Caco-2 (cell line): Measurements from ENCODE around the gene CHCHD6. TPM values are rescaled to one million over a fixed set of nuclear protein-coding genes. Genes with fewer than 3 reads are reported as not detected.

Experiments
- BruUV-seq: library from RNA; stranded (reverse); fragments of 400-500 nt; replicated peaks from 2 replicates; lab custom pipeline; 2021; lab: Mats Ljungman, UMichigan
- CTCF ChIA-PET: fragments of 300-600 bp; sonication (Branson Sonifier 250); formaldehyde crosslinking; loops from one replicate; lab custom pipeline; 2022; ENCODE audit warnings: antibody characterized with exemption; lab: Charles Lee
- POLR2A ChIA-PET: fragments of 300-600 bp; sonication (Branson Sonifier 250); formaldehyde crosslinking; loops from one replicate; lab custom pipeline; 2022; ENCODE audit warnings: antibody characterized with exemption; lab: Charles Lee
- DNase-seq, 2 experiments: peaks; one replicate each; pipeline versions ENCODE4 v3.0.0 to v3.0.0-alpha.2; 2020 to 2022
- H3K27me3 ChIP-seq: replicated peaks from 2 replicates; pipeline ENCODE4 v1.6.0; 2011; ENCODE audit warnings: low read length; ENCODE audit not compliant: control insufficient read depth, insufficient read depth
- H3K36me3 ChIP-seq: 2 replicates; pipeline ENCODE4 v1.5.1; 2011; ENCODE audit warnings: low read length; ENCODE audit not compliant: control insufficient read depth, insufficient read depth
- H3K4me1 ChIP-seq: fragments of 250-450 bp; sonication (Bioruptor Pico); 2 replicates; pipeline ENCODE4 v1.5.1; 2020; ENCODE audit warnings: mild to moderate bottlenecking
- H3K4me3 ChIP-seq: 2 replicates; pipeline ENCODE4 v1.5.1; 2011; ENCODE audit warnings: low read depth, mild to moderate bottlenecking, control low read depth, low read length
- H3K9me3 ChIP-seq: fragments of 250-450 bp; sonication (Bioruptor Pico); 2 replicates; pipeline ENCODE4 v1.5.1; 2020; ENCODE audit warnings: mild to moderate bottlenecking, moderate library complexity
- H3K27ac Mint-ChIP-seq: one replicate; pipeline ENCODE4 v1.8.0; 2022; ENCODE audit warnings: mixed read lengths; ENCODE audit not compliant: unreplicated experiment
- H3K27me3 Mint-ChIP-seq: one replicate; pipeline ENCODE4 v1.8.0; 2022; ENCODE audit warnings: mixed read lengths; ENCODE audit not compliant: insufficient read depth, unreplicated experiment
- H3K36me3 Mint-ChIP-seq: one replicate; pipeline ENCODE4 v1.8.0; 2022; ENCODE audit warnings: mild to moderate bottlenecking, mixed read lengths; ENCODE audit not compliant: insufficient read depth, unreplicated experiment
- H3K4me1 Mint-ChIP-seq: one replicate; pipeline ENCODE4 v1.8.0; 2022; ENCODE audit warnings: low read depth, mixed read lengths; ENCODE audit not compliant: unreplicated experiment
- H3K4me3 Mint-ChIP-seq: one replicate; pipeline ENCODE4 v1.8.0; 2022; ENCODE audit warnings: mild to moderate bottlenecking, moderate library complexity, mixed read lengths; ENCODE audit not compliant: unreplicated experiment
- H3K9me3 Mint-ChIP-seq: one replicate; pipeline ENCODE4 v1.8.0; 2022; ENCODE audit warnings: mixed read lengths; ENCODE audit not compliant: unreplicated experiment
- CTCF ChIP-seq, 2 experiments: fragments of 200-600 bp in 1 of 2; IDR thresholded peaks; 1 replicate in 1 of 2; 2 replicates in 1 of 2; pipeline versions ENCODE4 v1.5.1 to v1.8.0; 2011 to 2022; ENCODE audit warnings: antibody characterized with exemption in 1 of 2, control low read depth in 1 of 2, inconsistent platforms in 1 of 2, low read depth in 1 of 2, low read length in 1 of 2, mild to moderate bottlenecking in 1 of 2, moderate library complexity in 1 of 2; ENCODE audit not compliant: insufficient read depth in 1 of 2, severe bottlenecking in 1 of 2, unreplicated experiment in 1 of 2
- intact Hi-C: fragments of 100-400 bp; cut with micrococcal nuclease; formaldehyde crosslinking; loops from one replicate; pipeline ENCODE4 v1.10.0; 2022; ENCODE audit not compliant: unreplicated experiment
- total RNA-seq: library from RNA; stranded (reverse); gene quantifications from 2 replicates; pipeline ENCODE4 v1.2.3, GENCODE V29; 2022

The CHCHD6 gene
- total RNA-seq, 1 experiment from 2014 or later, result 49.5 TPM

- Histone ChIP-seq H3K4me3 (no peak overlapping the region), H3K27me3 (no peaks in the 10 kb centered on the region), H3K36me3 (peaks cover 2% of the 10 kb centered on the region), H3K9me3 (no peaks in the 10 kb centered on the region), H3K4me1 (0 out of 2 replicates have a peak, but pooled peaks cover under 1% of the 10 kb centered on the region)
- Mint-ChIP-seq H3K36me3 (peaks cover 12% of the 10 kb centered on the region), H3K4me3 (no peak overlapping the region), H3K9me3 (no peaks in the 10 kb centered on the region), H3K27ac (no peak overlapping the region), H3K4me1 (no peaks in the 10 kb centered on the region), H3K27me3 (no peaks in the 10 kb centered on the region)
- BruUV-seq, result no TSS peak
- TF ChIP-seq CTCF (IDR thresholded peaks at IDR 0.05; ENCODE audit: insufficient read depth in 1 of 2, low read depth in 1 of 2, low read length in 1 of 2, severe bottlenecking in 1 of 2, unreplicated experiment in 1 of 2), result no peak
- ChIA-PET CTCF (no interaction called here), POLR2A (no interaction called here)
- intact Hi-C loops, result no loop called here
- DNase-seq, result no peak
These were observed 286.1 kb downstream of the CHCHD6 start for GRCh38 chr3:126990024-126990700.

DNA sequence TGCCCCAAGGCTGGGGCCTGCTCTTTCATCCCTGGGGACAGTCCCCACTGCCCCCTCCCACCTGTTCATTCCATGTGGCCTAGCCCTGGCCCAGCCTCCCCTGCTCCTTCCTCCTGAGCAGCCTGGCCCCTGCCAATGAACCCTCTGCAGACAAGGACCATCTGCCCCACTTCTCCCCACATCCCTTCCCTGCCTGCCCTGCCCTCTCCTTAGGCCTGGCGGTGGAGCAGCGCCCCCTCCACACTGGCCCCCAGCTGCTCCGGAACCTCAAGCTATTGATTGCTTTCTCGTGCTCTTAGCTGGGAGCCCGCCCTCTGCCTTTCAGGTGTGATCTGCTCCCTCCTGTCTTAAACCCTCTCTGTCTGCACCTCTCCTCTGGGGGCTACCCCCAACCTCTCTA, 286.9 kb downstream of the CHCHD6 start:
- Mint-ChIP-seq H3K27me3 (no peaks in the 10 kb centered on the region), H3K4me3 (no peak overlapping the region), H3K36me3 (peaks cover 12% of the 10 kb centered on the region), H3K4me1 (no peaks in the 10 kb centered on the region), H3K9me3 (no peaks in the 10 kb centered on the region), H3K27ac (no peak overlapping the region)
- peaks cover 2% of the 10 kb centered on the region for H3K36me3 ChIP-seq
- ChIA-PET POLR2A (no interaction called here), CTCF (no interaction called here)
- BruUV-seq, result no TSS peak
- H3K27me3 ChIP-seq, result no peaks in the 10 kb centered on the region
- DNase-seq, result no peak
- H3K4me3 ChIP-seq, result no peak overlapping the region
- TF ChIP-seq CTCF (IDR thresholded peaks at IDR 0.05; ENCODE audit: insufficient read depth in 1 of 2, low read depth in 1 of 2, low read length in 1 of 2, severe bottlenecking in 1 of 2, unreplicated experiment in 1 of 2), result no peak
- no peaks in the 10 kb centered on the region for H3K4me1 ChIP-seq
- H3K9me3 ChIP-seq, result no peaks in the 10 kb centered on the region
- intact Hi-C loops, result no loop called here

DNA sequence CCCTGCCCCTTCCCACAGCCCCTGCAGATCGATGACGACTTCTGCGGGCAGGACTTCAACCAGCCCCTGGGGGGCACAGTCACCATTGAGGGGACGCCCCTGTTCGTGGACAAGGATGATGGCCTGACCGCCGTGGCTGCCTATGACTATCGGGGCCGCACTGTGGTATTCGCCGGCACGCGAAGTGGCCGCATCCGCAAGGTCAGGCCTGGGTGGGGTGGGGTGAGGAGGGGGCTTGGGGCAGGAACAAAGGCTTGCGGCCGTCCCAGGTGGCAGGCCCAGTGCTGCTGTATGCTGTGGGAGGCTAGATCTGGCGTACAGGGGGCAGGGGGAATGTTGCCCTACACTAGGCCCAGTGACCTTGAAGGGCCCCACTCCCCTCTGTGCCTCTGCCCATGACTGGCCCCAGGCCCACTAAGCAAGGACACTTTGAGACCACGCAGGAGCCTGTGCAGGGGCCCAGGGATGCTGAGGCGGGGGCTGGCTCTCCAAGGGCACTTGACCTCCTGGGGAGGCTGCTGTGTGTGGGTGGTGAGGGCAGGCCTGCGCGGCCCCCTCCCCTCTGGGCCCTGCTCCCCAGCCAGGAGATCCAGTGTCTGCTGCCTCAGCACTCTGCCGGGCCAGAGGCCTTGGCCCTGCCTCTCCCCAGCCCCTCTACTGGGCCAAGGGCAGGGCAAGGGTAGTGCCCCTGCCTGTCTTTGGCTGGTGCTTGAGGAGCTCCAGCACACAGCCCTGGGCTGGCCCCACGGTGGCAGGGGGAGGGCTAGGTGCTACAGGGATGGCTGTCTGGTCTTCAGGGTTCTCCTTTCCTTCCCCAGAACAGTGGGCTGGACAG, 287.5 kb downstream of the CHCHD6 start:
- H3K9me3 Mint-ChIP-seq, result no peaks in the 10 kb centered on the region
- H3K36me3 ChIP-seq, result peaks cover 2% of the 10 kb centered on the region
- TF ChIP-seq CTCF (IDR thresholded peaks at IDR 0.05; ENCODE audit: insufficient read depth in 1 of 2, low read depth in 1 of 2, low read length in 1 of 2, severe bottlenecking in 1 of 2, unreplicated experiment in 1 of 2), result no peak
- H3K27me3 Mint-ChIP-seq, result no peaks in the 10 kb centered on the region
- intact Hi-C loops, result no loop called here
- ChIA-PET CTCF (interaction anchor here (0.6 kb wide), 1 partner anchor 59 kb away, joined by 12 read pairs; no protein-coding TSS in a partner anchor), POLR2A (no interaction called here)
- H3K4me1 Mint-ChIP-seq, result no peaks in the 10 kb centered on the region
- H3K4me1 ChIP-seq, result no peaks in the 10 kb centered on the region
- H3K4me3 ChIP-seq, result no peak overlapping the region
- H3K27me3 ChIP-seq, result no peaks in the 10 kb centered on the region
- H3K4me3 Mint-ChIP-seq, result no peak overlapping the region
- H3K27ac Mint-ChIP-seq, result no peak overlapping the region
- H3K36me3 Mint-ChIP-seq, result peaks cover 12% of the 10 kb centered on the region
- no peaks in the 10 kb centered on the region for H3K9me3 ChIP-seq
- no peak for DNase-seq
- BruUV-seq, result no TSS peak
